Suprapubic skin (tissue), 4 donors: ENCODE data around the gene RGP1.

Source experiments
- EP300 ChIP-seq: sonication (generic); formaldehyde crosslinking; IDR thresholded peaks from one replicate; pipeline ENCODE4 v1.6.1; 2017; ENCODE audit warnings: antibody characterized with exemption
- POLR2A ChIP-seq, 2 donors: fragments of 450-650 bp; IDR thresholded peaks; one replicate each; pipeline ENCODE4 v1.6.1; 2017; ENCODE audit warnings: antibody characterized with exemption in 2 of 2, mild to moderate bottlenecking in 2 of 2, moderate library complexity in 2 of 2
- POLR2AphosphoS5 ChIP-seq, 3 donors: sonication (generic); formaldehyde crosslinking; IDR thresholded peaks; one replicate each; pipeline ENCODE4 v1.6.1; 2017; ENCODE audit warnings: antibody characterized with exemption in 3 of 3
- TF ChIP-seq, protein P1 (sequence below), 2 donors: fragments of 200-600 bp in 1 of 2; fragments of 450-650 bp in 1 of 2; sonication (generic) in 1 of 2; IDR thresholded peaks; one replicate each; pipeline ENCODE4 v1.5.1; 2016 to 2019; ENCODE audit warnings: antibody characterized with exemption in 2 of 2, mild to moderate bottlenecking in 1 of 2, moderate library complexity in 1 of 2

GRCh38 chr9:35757892-35758275, 8.8 kb downstream of the RGP1 start:
- TF ChIP-seq, protein P1, sequence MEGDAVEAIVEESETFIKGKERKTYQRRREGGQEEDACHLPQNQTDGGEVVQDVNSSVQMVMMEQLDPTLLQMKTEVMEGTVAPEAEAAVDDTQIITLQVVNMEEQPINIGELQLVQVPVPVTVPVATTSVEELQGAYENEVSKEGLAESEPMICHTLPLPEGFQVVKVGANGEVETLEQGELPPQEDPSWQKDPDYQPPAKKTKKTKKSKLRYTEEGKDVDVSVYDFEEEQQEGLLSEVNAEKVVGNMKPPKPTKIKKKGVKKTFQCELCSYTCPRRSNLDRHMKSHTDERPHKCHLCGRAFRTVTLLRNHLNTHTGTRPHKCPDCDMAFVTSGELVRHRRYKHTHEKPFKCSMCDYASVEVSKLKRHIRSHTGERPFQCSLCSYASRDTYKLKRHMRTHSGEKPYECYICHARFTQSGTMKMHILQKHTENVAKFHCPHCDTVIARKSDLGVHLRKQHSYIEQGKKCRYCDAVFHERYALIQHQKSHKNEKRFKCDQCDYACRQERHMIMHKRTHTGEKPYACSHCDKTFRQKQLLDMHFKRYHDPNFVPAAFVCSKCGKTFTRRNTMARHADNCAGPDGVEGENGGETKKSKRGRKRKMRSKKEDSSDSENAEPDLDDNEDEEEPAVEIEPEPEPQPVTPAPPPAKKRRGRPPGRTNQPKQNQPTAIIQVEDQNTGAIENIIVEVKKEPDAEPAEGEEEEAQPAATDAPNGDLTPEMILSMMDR (IDR thresholded peaks at IDR 0.05): no peak
- TF ChIP-seq POLR2A (IDR thresholded peaks at IDR 0.05) (no peak), EP300 (no peak), POLR2AphosphoS5 (IDR thresholded peaks at IDR 0.05) (no peak)
